Gastrocnemius medialis (tissue), 4 donors: Measurements from ENCODE around the gene TNIP3. TPM values are rescaled to one million over a fixed set of nuclear protein-coding genes. Genes with fewer than 3 reads are reported as not detected.

Source experiments
- ATAC-seq, 2 donors: fragments of 150-250 bp; one replicate each; pipeline ENCODE4 v1.9.1; 2016
- DNase-seq, 2 donors: peaks; one replicate each; pipeline ENCODE4 v3.0.0-alpha.2; 2019
- H3K27ac ChIP-seq, 4 donors: fragments of 200-600 bp; sonication (generic); 1 replicate in 1 of 4; 2 replicates in 3 of 4; pipeline ENCODE4 v1.5.1; 2016 to 2018; ENCODE audit warnings: mild to moderate bottlenecking in 2 of 4, moderate library complexity in 1 of 4
- H3K27me3 ChIP-seq, 3 donors: fragments of 200-600 bp; sonication (generic) in 2 of 3; 1 replicate in 1 of 3; 2 replicates in 2 of 3; pipeline versions ENCODE4 v1.5.1 to v1.6.0; 2016 to 2019; ENCODE audit warnings: mild to moderate bottlenecking in 1 of 3, moderate library complexity in 1 of 3
- H3K36me3 ChIP-seq, 2 donors: fragments of 200-600 bp; sonication (generic) in 1 of 2; one replicate each; pipeline ENCODE4 v1.5.1; 2017 to 2018
- H3K4me1 ChIP-seq, 2 donors: fragments of 200-600 bp; sonication (generic) in 1 of 2; one replicate each; pipeline ENCODE4 v1.5.1; 2016 to 2017; ENCODE audit warnings: mild to moderate bottlenecking in 2 of 2
- H3K4me3 ChIP-seq, 4 donors: fragments of 200-600 bp; sonication (generic) in 3 of 4; 1 replicate in 1 of 4; 2 replicates in 3 of 4; pipeline ENCODE4 v1.5.1; 2016 to 2019; ENCODE audit warnings: mild to moderate bottlenecking in 2 of 4
- H3K9me3 ChIP-seq, 3 donors: fragments of 200-600 bp; sonication (generic) in 2 of 3; 1 replicate in 1 of 3; 2 replicates in 2 of 3; pipeline ENCODE4 v1.5.1; 2016 to 2019
- CTCF ChIP-seq, 5 experiments: fragments of 450-650 bp in 3 of 5; fragments of 200-600 bp in 2 of 5; sonication (generic) in 2 of 5; IDR thresholded peaks in 4 of 5; conservative IDR thresholded peaks in 1 of 5; 1 replicate in 4 of 5; 2 replicates in 1 of 5; pipeline ENCODE4 v1.5.1; 2016 to 2019; ENCODE audit warnings: antibody characterized with exemption in 5 of 5, mild to moderate bottlenecking in 3 of 5, moderate library complexity in 3 of 5
- POLR2A ChIP-seq, 2 donors: fragments of 450-650 bp; IDR thresholded peaks; one replicate each; pipeline ENCODE4 v1.6.1; 2017; ENCODE audit warnings: antibody characterized with exemption in 2 of 2, mild to moderate bottlenecking in 2 of 2, moderate library complexity in 2 of 2
- in situ Hi-C, 4 donors: fragments of 200-750 bp; cut with MboI; loops; one replicate each; pipeline versions ENCODE4 v1.15.0 to v1.8.0; 2017; ENCODE audit warnings: low sequenced_read_pairs in 4 of 4
- intact Hi-C: fragments of 100-400 bp; cut with DNase I; formaldehyde crosslinking; loops from one replicate; pipeline ENCODE4 v1.15.1; 2023; ENCODE audit warnings: low total_unique reads
- total RNA-seq, 4 donors: library from RNA; depleted of rRNA; stranded (reverse); fragments of >200 nt; gene quantifications; one replicate each; pipeline versions ENCODE4 v1.1.0 to v1.2.3, GENCODE V29; 2016

The TNIP3 gene
- total RNA-seq, 4 donors from 2014 or later: not detected

- DNase-seq (no peak), ATAC-seq (no peak)
- Histone ChIP-seq H3K27ac (no peak overlapping the region), H3K4me1 (no peaks in the 10 kb centered on the region), H3K27me3 (no peaks in the 10 kb centered on the region), H3K36me3 (no peaks in the 10 kb centered on the region), H3K4me3 (no peak overlapping the region), H3K9me3 (no peaks in the 10 kb centered on the region)
- TF ChIP-seq CTCF (IDR thresholded peaks at IDR 0.05 in 4 of 5, conservative IDR thresholded peaks at IDR 0.05 in 1 of 5) (no peak), POLR2A (IDR thresholded peaks at IDR 0.05) (no peak)
- in situ Hi-C loops (no loop called here), intact Hi-C loops (no loop called here)
Observed at GRCh38 chr4:121129606-121130325, 34.4 kb downstream of the TNIP3 start.

GRCh38 chr4:121127100-121127499 is 37.0 kb downstream of the TNIP3 start:
- no peak overlapping the region for H3K27ac ChIP-seq
- H3K36me3 ChIP-seq: no peaks in the 10 kb centered on the region
- no peaks in the 10 kb centered on the region for H3K27me3 ChIP-seq
- no peak for TF ChIP-seq CTCF (IDR thresholded peaks at IDR 0.05 in 4 of 5, conservative IDR thresholded peaks at IDR 0.05 in 1 of 5)
- TF ChIP-seq POLR2A (IDR thresholded peaks at IDR 0.05): no peak
- no peak for ATAC-seq
- in situ Hi-C loops (no loop called here), intact Hi-C loops (no loop called here)
- no peaks in the 10 kb centered on the region for H3K4me1 ChIP-seq
- no peaks in the 10 kb centered on the region for H3K9me3 ChIP-seq
- no peak for DNase-seq
- H3K4me3 ChIP-seq: no peak overlapping the region

GRCh38 chr4:121126449-121127006 is 37.6 kb downstream of the TNIP3 start:
- no peak for TF ChIP-seq POLR2A (IDR thresholded peaks at IDR 0.05)
- no peak for TF ChIP-seq CTCF (IDR thresholded peaks at IDR 0.05 in 4 of 5, conservative IDR thresholded peaks at IDR 0.05 in 1 of 5)
- H3K36me3 ChIP-seq: no peaks in the 10 kb centered on the region
- H3K9me3 ChIP-seq: no peaks in the 10 kb centered on the region
- in situ Hi-C loops (no loop called here), intact Hi-C loops (no loop called here)
- ATAC-seq (no peak), DNase-seq (no peak)
- H3K4me1 ChIP-seq: no peaks in the 10 kb centered on the region
- no peak overlapping the region for H3K4me3 ChIP-seq
- no peaks in the 10 kb centered on the region for H3K27me3 ChIP-seq
- no peak overlapping the region for H3K27ac ChIP-seq

GRCh38 chr4:121125498-121125885 is 38.6 kb downstream of the TNIP3 start:
- H3K27ac ChIP-seq: no peak overlapping the region
- no peak overlapping the region for H3K4me3 ChIP-seq
- intact Hi-C loops: no loop called here
- DNase-seq (no peak), ATAC-seq (no peak)
- no peaks in the 10 kb centered on the region for H3K4me1 ChIP-seq
- no peaks in the 10 kb centered on the region for H3K36me3 ChIP-seq
- in situ Hi-C loops: no loop called here
- TF ChIP-seq POLR2A (IDR thresholded peaks at IDR 0.05) (no peak), CTCF (IDR thresholded peaks at IDR 0.05 in 4 of 5, conservative IDR thresholded peaks at IDR 0.05 in 1 of 5) (no peak)
- H3K27me3 ChIP-seq: no peaks in the 10 kb centered on the region
- no peaks in the 10 kb centered on the region for H3K9me3 ChIP-seq
